GM12878 (cell line): ENCODE measurements around the gene RERE.

Source experiments
- CBFB ChIP-seq: IDR thresholded peaks from 2 replicates; pipeline ENCODE4 v1.6.1; 2016; ENCODE audit warnings: antibody characterized with exemption, low read depth
- MYB ChIP-seq: fragments of 150-350 bp; IDR thresholded peaks from 2 replicates; pipeline ENCODE4 v1.6.1; 2014; ENCODE audit warnings: mild to moderate bottlenecking, low read depth, low read length, borderline replicate concordance
- PAX8 ChIP-seq: fragments of 450-650 bp; IDR thresholded peaks from 2 replicates; pipeline ENCODE4 v1.6.1; 2017; ENCODE audit warnings: mild to moderate bottlenecking, moderate library complexity
- POLR2A ChIP-seq: IDR thresholded peaks from 2 replicates; pipeline ENCODE4 v1.6.1; 2011; ENCODE audit warnings: low read depth, mild to moderate bottlenecking, low read length
- SMC3 ChIP-seq: IDR thresholded peaks from 2 replicates; pipeline ENCODE4 v1.6.1; 2011; ENCODE audit warnings: low read length, improper control_type of control experiment, borderline replicate concordance
- ZBED1 ChIP-seq: IDR thresholded peaks from 2 replicates; pipeline ENCODE4 v1.6.1; 2016; ENCODE audit warnings: borderline replicate concordance
- TF ChIP-seq, protein P1 (sequence below): IDR thresholded peaks from 2 replicates; pipeline ENCODE4 v1.6.1; 2012; ENCODE audit warnings: low read depth, low read length, improper control_type of control experiment
- TF ChIP-seq, protein P2 (sequence below): fragments of 450-650 bp; IDR thresholded peaks from 2 replicates; pipeline ENCODE4 v1.6.1; 2014; ENCODE audit warnings: mild to moderate bottlenecking

GRCh38 chr1:8503842-8504241 lies 313.6 kb downstream of the RERE start:
- no peak for TF ChIP-seq SMC3
- TF ChIP-seq PAX8 = no peak
- no peak for TF ChIP-seq ZBED1
- TF ChIP-seq, protein P1, sequence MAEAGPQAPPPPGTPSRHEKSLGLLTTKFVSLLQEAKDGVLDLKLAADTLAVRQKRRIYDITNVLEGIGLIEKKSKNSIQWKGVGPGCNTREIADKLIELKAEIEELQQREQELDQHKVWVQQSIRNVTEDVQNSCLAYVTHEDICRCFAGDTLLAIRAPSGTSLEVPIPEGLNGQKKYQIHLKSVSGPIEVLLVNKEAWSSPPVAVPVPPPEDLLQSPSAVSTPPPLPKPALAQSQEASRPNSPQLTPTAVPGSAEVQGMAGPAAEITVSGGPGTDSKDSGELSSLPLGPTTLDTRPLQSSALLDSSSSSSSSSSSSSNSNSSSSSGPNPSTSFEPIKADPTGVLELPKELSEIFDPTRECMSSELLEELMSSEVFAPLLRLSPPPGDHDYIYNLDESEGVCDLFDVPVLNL = no peak
- TF ChIP-seq, protein P2, sequence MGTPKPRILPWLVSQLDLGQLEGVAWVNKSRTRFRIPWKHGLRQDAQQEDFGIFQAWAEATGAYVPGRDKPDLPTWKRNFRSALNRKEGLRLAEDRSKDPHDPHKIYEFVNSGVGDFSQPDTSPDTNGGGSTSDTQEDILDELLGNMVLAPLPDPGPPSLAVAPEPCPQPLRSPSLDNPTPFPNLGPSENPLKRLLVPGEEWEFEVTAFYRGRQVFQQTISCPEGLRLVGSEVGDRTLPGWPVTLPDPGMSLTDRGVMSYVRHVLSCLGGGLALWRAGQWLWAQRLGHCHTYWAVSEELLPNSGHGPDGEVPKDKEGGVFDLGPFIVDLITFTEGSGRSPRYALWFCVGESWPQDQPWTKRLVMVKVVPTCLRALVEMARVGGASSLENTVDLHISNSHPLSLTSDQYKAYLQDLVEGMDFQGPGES = no peak
- TF ChIP-seq MYB = no peak
- TF ChIP-seq CBFB = no peak
- TF ChIP-seq POLR2A = no peak
